Ovary (tissue), 3 donors: ENCODE results near the gene AUTS2.

Source experiments
- EP300 ChIP-seq: sonication (generic); formaldehyde crosslinking; IDR thresholded peaks from one replicate; pipeline ENCODE4 v1.6.1; 2017; ENCODE audit warnings: antibody characterized with exemption
- POLR2A ChIP-seq: fragments of 450-650 bp; IDR thresholded peaks from one replicate; pipeline ENCODE4 v1.6.1; 2017; ENCODE audit warnings: antibody characterized with exemption, mild to moderate bottlenecking, moderate library complexity
- TF ChIP-seq, protein P1 (sequence below), 3 donors: fragments of 450-650 bp in 2 of 3; fragments of 200-600 bp in 1 of 3; IDR thresholded peaks; one replicate each; pipeline versions ENCODE4 v1.5.1 to v1.8.0; 2016 to 2022; ENCODE audit warnings: antibody characterized with exemption in 3 of 3, mild to moderate bottlenecking in 1 of 3
- donor health status: DM: no; HTN: no; CAD: no.

DNA sequence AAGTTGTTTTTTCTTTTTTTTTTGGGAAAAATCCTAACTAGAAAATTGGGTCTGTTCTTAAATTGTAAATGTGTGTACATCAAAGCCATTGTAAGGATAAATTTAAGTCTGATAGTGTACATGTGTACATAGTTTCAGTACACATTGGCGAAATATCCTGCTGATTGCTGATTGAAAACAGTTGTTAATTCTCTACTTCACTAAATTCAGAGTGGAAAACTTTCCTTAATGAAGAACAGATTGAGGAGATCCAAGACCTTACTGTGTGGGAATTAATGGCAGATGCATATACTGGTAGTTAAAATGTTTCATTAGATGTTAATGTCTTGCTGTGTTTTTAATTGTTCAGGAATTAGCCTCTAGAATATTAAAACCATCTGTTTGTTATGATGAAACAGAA lies 506.0 kb downstream of the AUTS2 start:
- TF ChIP-seq, protein P1, sequence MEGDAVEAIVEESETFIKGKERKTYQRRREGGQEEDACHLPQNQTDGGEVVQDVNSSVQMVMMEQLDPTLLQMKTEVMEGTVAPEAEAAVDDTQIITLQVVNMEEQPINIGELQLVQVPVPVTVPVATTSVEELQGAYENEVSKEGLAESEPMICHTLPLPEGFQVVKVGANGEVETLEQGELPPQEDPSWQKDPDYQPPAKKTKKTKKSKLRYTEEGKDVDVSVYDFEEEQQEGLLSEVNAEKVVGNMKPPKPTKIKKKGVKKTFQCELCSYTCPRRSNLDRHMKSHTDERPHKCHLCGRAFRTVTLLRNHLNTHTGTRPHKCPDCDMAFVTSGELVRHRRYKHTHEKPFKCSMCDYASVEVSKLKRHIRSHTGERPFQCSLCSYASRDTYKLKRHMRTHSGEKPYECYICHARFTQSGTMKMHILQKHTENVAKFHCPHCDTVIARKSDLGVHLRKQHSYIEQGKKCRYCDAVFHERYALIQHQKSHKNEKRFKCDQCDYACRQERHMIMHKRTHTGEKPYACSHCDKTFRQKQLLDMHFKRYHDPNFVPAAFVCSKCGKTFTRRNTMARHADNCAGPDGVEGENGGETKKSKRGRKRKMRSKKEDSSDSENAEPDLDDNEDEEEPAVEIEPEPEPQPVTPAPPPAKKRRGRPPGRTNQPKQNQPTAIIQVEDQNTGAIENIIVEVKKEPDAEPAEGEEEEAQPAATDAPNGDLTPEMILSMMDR (IDR thresholded peaks at IDR 0.05) = no peak
- no peak for TF ChIP-seq POLR2A
- TF ChIP-seq EP300 = no peak
